Stimulated activated naive CD4-positive, alpha-beta T cell treated with Interleukin-2 at 50 U/mL for 16 hours (primary cell): ENCODE data around the gene SLC10A7.
A peak's percentile ranks its signal among the peaks of the same experiment; 100 is the strongest.

Experiments
- DNase-seq: peaks from one replicate; lab custom pipeline; 2025; lab: John Stamatoyannopoulos, UW

The SLC10A7 gene

GRCh38 chr4:146255874-146256273 lies 265.9 kb downstream of the SLC10A7 start:
- DNase-seq, result no peak

GRCh38 chr4:146255463-146255862 lies 266.3 kb downstream of the SLC10A7 start:
- no peak for DNase-seq

GRCh38 chr4:146252969-146253611 lies 268.6 kb downstream of the SLC10A7 start:
- no peak for DNase-seq

- DNase-seq, result no peak
These were observed 274.4 kb downstream of the SLC10A7 start for GRCh38 chr4:146247356-146247755.

DNA sequence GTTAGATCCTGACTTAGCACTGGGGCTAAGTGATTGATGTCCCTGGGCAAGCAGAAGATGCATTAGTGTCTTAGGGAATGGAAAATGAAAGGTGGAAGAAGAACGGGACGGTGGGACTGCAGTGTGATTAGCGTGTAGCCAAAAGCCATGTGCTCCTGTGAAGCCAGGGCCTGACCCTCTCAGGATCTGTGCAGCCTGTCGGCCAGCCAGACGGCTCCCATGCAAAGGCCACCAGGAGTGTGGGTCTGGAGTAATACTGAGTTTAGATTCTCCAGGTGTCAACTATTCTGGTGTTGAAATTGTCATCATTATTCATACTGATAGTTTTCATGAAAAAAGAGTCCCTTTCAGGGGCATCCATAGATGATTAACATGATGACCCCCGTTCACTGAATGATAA lies 275.4 kb downstream of the SLC10A7 start:
- no peak for DNase-seq

- no peak for DNase-seq
These were observed 275.9 kb downstream of the SLC10A7 start for GRCh38 chr4:146245850-146246249.

GRCh38 chr4:146245246-146245645 lies 276.5 kb downstream of the SLC10A7 start:
- DNase-seq, result no peak

GRCh38 chr4:146244496-146244895 lies 277.2 kb downstream of the SLC10A7 start:
- no peak for DNase-seq

GRCh38 chr4:146243883-146244277 lies 277.9 kb downstream of the SLC10A7 start:
- DNase-seq, result no peak

DNA sequence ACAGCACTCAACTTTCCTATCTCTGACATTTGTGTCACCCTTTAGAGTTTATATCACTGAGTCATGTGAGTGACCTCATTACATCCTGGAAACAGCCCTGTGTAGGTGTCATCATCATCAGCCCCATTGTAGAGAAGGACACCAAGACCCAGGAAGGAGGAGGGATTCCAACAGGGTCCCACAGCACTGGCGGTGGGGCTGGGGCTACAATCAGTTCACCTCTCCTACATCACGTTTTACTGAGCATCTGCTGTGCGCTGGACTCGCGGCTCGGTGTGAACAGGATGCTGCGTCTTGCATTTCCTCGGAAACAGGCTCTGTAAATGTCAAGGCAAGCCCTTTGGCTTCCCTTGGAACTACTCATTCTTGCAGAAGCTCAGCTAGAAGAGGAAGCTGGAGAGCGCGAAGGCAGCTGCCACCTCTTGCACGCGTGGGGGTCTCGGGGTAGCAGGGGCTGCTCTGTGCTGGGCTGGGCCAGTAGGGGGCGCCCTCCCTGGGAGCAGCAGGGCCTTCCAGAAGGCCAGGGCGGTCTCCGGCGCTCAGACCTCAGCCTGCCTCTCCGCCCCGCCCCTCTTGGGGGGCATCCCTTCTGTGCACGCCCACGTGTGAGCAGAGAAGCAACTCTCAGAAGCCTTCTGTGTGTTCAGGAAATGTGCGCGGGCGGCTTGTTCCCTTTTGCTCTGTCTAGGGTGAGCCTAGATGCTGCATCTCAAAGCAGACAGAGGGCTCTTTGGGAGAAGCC lies 278.4 kb downstream of the SLC10A7 start:
- peak; percentile 64 for DNase-seq

GRCh38 chr4:146238107-146238506 lies 283.6 kb downstream of the SLC10A7 start:
- no peak for DNase-seq

DNA sequence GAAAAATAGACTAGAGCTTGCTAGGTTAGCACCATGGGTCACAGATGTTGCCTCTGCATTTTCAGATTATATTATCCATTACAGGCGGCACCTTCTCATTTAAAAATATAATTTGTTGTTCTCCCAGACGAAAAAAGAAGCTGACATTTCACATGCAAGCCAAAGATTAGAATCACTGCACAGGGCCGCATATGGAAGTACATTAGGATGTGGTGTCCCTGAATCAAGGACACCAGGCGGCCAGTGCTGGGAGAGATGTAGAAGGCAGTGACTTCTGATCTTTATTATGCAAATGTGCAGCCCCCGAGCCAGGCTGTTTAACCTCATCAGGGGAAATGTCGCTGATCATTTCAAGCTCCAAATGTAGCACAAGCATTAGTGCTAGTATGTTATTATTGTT lies 284.6 kb downstream of the SLC10A7 start:
- no peak for DNase-seq

DNA sequence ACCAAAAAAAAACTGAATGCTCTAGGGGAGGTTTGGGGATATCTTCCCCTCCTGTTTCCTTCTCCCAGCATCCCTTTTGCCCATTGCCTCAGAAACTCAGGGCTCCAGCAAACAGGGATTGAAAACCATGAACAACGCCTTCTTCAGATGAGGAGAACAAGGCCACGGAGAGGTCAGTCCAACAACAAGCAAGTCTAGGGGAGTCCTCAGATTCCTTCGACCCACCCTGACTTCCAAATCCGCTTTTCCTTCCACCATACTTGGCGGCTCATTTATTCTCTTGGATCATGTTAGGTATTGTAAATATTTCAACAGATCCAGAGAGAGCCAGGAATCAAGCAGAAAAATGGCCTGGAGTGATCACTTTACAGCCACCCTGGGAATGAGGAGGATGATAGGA lies 285.5 kb downstream of the SLC10A7 start:
- no peak for DNase-seq

- no peak for DNase-seq
These were observed 286.0 kb downstream of the SLC10A7 start for GRCh38 chr4:146235654-146236177.

DNA sequence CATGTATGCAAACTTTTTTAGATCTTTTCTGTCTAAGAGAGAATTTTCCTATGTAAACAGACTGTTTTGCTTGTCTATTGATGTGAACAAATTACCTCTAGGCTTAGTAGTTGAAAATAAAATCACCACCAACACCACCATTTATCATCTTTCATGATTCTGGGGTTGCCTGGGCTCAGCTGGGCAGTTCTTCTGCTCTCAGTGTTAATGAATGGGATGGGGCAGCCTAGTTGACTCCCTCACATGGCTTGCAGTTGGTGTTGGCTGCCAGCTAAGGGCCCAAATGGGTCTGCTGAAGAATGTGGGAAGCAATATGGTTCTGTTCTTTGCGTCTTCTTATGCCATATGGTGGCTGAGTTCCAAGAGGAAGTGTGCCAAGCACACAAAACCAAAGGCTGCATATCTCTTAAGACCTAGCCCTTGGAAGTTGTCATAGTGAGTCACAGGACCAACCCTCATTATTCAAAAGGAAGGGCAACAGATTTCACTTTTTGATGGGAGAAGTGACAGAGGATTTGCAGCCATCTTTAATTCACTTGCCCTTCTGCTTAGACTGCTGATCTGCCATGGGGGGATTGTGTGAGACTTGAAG lies 289.5 kb downstream of the SLC10A7 start:
- no peak for DNase-seq

- DNase-seq, result no peak
These were observed 292.3 kb downstream of the SLC10A7 start for GRCh38 chr4:146229406-146229805.

GRCh38 chr4:146224326-146224966 lies 297.3 kb downstream of the SLC10A7 start:
- DNase-seq, result no peak

DNA sequence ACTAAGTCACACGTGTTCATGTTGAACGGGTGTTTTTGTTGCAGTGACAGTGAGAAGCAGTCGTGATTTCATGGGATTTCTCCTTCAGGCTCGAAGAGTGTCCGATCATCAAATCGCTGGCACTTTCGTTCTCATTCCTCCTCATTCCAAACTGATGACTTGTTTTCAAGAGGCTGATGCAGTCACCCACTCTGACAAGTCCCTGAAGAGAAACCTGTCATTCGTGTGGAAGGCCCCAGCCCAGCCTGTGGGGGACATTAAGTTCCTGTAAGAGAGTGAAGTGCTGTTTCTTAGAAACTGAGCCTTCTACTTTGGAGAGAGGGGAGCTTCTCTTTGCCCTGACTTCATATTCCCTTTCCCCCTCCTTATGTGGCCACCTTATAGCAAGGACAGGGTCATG lies 299.4 kb downstream of the SLC10A7 start:
- DNase-seq, result no peak

GRCh38 chr4:146214238-146214637 lies 307.5 kb downstream of the SLC10A7 start, which contains the start of gene REELD1:
TSS of gene REELD1 (plus strand) at chr4:146214538. CDS start at chr4:146216953, 2,415 bp downstream.
- DNase-seq, result no peak

DNA sequence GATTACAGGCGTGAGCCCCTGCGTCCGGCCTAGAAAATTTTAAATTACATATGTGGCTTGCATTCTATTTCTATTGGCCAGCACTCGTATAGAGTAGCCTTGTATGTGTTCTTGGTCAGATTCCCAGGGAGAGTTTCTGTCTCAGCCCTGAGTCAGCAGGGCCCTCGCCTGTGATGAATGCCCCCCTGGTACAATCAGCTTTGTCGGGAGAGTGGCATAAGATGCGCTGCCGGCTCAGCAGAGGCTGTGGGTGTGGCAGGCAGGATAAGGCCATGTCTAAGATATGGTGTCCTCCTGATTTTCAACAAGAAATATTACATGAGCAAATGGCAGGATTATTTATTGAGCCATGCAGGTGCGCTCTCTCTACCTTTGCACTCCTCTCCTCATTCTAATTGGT lies 309.0 kb downstream of the SLC10A7 start:
- no peak for DNase-seq

DNA sequence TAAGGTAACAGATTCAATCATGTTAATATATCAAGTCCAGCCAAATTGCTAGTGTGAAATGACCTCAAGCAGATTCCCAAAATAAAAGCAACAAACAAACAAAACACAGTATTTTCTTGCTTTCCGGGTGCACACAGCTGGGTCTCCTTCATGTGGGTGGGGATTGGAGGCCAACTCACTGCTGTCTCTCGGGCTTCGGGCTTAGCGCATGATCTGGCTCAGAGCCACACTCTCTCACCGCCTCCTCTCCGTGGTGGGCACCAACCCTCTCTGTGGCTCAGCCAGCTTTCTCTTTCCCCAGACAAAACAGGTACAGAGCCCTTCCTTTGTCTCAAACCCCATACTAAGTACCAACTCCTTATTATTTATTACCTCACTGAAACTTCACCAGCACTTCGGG lies 310.3 kb downstream of the SLC10A7 start:
- DNase-seq, result no peak

DNA sequence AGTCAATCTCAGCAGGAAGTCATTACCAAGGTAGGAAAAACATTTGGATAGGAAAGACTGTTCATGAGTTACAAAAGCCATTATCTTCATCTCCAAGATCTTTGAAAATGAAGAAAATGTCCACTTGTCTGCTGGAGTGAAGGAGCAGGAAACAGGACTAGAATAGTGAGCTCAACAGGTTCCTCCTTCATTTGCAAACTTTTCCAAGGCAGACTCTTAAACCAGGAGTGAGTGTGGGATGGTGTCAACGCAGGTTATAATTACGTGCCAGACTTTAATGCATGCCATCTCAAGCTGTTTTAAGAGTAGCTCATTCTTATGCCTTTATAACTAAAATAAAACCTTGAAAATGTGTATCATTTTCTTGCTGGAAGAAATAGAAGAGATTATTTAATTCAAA lies 310.9 kb downstream of the SLC10A7 start:
- no peak for DNase-seq

- no peak for DNase-seq
These were observed 314.3 kb downstream of the SLC10A7 start for GRCh38 chr4:146207410-146207809.
